GM10847 (cell line): ENCODE measurements around the gene CEP295NL.

ENCODE experiments used
- POLR2A ChIP-seq: IDR thresholded peaks from 2 replicates; pipeline ENCODE4 v1.6.1; 2011; ENCODE audit not compliant: insufficient read length; ENCODE audit errors: extremely low read depth

The CEP295NL gene, protein sequence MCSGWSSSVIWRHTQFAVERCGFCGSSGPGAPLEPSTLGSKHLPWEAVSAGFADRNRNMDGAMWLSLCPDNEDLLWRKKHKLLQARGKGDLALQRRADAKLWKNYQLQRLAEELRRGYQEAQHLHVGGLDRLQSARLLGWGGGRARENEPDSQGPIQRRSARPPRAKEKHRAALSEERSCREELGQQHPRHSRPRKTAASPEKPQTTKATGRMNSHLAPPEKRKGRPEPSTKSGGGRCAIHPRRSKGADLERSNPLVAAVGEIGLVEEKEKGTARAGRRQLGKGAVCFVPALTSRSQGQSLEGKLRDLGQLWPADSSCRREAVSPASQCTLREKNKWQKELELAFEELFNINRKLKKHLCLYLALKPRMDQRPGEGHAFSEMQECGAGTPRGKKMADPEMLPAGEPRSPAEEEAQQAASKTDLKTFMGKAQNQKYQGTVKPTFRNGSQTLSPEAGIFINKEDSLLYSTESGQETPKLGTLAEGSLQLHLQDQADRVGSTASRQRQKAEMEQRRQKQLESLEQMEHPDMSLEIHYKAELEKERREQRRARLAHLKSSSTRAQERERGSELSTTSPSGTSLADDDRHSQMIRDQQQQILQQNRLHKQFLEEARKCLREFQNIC

DNA sequence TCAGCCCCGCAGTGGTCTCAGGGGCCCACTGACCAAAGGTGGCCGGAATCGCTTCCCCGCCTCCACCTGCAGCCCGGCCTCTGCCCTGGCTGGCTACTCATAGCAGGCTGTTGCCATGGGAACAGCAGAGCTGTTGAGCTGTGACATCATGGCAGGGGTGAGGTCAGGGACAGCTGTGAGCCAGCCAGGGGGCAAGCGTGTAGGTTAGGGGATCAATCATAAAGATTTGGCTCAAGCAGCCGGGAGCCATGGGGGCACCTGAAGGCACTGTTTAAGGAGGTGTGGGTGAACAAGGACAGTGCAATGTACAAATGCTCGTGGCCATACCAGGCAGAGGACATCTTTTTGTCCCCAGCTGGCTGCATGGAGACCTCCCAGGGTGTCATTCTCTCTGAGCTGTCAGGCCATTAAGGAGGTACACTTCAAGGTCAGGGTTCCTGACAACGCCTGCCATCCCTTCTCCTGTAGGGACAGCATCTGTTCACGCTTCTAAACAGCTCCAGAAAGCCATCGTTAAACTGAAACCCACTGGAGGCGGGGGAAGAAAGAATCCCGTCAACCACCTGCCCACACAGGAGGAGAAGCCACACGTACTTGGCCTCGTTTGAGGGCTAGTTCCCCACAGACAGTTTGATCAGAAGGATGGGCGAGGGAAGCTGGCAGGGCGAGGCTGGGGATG, at the start of gene CEP295NL:
CEP295NL (minus strand) TSS at position 101 of the 679 bp plus-strand sequence. CDS start 1,373 bp downstream, outside the sequence.
- no peak for TF ChIP-seq POLR2A

DNA sequence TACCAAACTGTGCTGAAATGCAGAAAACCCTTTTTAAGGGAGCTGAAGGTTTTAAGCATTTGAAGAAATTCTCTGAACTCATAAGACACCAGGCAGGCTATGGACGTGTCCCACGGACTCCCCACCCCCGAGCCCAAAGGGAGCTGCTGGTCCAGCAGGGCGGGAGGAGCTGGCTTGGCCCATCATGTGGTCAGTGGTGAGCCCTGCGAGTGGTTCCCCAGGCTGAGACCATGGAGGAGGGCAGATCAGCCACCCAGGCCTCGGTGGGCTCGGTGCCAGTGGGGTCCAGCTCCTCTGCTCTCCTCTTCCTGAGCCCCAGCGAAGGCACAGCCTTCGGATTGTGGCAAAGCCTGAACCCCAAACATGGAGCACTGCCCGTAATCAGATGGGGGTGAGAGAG, 49.7 kb upstream of the CEP295NL start:
- no peak for TF ChIP-seq POLR2A

DNA sequence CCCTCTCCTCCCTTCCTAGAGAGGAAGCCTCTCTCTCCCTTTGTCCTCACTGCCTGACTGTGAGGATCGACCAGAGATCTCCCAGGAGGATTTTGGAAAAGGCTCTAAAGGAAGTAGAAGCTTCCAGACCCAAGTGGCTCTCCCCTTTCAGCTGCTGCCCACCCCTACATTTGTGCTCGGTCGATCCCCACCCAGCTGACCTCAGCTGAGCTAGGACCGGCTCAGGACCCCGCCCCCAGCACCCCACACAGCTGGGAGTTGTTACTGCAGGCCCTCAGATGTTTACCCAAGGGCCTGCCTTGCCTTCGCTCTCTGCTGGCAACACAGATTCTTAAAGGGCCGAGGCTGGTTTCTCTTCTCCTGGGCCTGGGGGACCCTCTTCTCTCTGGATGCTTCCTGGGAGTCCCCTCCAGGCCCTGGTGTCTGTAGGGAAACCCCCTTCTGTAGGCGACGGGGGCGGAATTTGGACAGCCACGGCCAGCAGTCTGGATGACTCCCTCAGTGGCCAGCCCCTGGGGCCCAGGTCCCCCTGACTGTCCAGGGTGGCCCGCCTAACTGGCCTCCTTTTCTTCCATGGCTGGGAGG, 49.1 kb upstream of the CEP295NL start:
- TF ChIP-seq POLR2A: no peak

DNA sequence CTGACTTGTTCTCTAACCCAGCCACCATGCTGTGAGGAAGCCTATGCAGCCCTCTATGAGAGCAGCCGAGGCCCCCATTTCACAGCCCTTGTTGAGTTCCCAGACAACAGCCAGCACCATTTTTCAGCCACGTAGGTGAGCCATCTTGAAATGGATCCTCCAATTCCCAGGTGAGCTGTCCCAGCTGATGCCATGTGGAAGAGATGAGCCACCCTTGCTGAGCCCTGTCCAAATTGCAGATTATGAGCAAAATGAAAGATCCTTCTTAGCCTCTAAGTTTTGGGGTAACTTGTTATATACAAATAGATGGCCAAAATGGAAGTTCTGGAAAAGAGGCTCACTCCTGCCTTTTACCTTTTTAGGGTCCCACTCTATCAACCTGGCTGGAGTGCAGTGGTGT, 47.9 kb upstream of the CEP295NL start:
- no peak for TF ChIP-seq POLR2A

DNA sequence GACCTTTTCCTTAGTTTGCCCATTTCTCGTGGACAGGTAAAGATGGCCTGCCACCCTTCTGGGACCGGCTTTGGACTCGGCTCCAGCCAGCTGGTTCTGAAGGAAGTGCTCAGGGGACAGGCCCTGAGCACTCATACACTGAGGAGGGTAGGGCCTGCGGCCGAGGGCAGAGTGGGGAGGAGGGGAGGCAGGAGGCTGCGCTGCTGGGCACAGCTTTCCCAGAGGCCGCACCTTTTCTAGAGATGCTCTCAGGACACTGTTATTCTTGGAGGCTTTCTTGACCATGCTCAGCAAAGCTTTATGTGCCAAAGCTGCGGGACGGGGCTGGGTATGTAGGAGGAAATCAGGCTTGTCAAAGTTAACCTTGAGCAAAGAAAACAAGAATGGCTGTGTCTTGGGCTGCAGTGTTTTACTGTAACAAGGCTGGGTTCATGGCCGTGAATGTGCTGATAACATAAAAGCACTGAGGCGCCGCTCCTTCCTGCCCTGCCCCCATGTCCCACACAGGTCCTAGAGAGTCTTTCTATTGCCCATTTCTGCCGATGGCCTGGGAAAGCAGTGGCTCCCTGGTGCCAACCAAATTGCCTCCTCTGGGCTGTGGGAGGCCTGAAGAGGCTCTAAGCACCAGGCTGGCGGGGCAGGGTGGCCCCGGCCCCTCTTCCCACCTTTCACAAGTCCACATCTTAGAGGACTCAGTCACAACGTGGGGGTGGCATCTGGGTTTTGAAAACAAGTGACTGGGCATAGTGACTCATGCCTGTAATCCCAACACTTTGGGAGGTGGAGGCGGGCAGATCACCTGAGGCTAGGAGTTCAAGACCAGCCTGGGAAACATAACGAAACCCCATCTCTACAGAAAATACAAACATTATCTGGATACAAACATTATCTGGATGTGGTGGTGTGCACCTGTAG, 44.5 kb upstream of the CEP295NL start:
- no peak for TF ChIP-seq POLR2A

DNA sequence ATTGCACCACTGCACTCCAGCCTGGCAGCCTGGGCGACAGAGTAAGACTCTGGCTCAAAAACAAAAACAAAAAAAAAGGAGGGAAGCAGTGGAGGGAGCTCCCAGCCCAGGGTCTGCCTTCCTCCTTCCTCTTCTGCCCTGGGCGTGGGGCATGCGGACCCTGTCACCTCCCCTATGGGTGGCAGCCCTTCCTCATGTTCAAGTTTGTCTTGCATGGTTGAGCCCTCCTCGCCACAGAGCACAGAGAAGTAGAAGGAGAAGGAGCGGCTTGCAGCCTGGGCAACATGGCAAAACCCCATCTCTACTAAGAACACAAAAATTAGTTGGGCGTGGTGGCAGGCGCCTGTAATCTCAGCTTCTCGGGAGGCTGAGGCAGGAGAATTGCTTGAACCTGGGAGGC, 43.6 kb upstream of the CEP295NL start:
- no peak for TF ChIP-seq POLR2A

DNA sequence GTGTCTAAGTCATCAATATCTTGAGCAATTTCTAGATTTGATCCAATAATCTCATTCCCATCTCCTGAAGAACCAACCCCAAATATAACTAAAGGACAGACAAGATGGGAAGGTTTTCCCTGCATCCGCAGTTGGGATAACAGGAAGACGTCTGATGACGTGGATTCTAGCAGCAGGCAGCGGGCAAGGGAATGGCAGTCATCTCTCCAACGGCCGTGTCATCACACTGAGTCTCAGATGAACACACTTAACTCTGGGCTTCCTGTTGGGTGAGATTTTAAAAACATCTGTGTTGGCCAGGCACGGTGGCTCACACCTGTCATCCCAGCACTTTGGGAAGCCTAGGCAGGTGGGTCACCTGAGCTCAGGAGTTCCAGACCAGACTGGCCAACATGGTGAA, 43.1 kb upstream of the CEP295NL start:
- TF ChIP-seq POLR2A: no peak

DNA sequence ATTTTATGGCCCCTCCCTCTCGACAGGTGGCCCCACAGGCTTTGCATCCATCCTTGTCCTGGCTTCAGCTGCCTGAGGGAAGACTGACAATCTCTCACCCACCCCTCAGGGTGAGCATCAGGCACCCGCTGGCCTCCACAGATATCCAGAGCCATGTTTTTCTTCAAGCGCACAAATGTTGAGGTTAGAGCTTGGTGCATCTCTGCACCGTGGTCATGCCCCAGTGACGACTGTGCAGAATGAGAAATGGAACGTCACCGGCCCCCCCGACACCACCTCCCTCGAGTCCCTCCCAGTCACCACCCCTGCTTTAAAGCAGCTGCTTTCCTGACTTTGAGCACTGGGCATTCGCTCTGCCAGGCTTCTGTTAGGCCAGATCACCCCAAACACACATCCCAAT, 42.0 kb upstream of the CEP295NL start:
- TF ChIP-seq POLR2A: no peak

DNA sequence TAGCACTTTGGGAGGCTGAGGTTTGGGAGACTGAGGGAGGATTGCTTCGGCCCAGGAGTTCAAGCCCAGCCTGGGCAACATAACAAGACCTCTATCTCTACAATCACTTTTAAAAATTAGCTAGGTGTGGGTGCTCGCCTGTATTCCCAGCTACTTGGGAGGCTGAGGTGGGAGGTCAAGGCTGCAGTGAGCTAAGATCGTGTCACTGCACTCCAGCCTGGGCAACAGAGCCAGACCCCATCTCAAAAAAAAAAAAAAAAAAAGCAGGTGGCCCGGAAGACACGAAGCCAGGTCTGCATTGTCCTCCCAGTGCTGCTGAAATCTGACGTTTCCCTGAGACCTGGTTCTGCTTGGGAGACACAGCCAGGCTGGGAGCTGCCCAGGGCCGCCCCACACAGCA, 41.0 kb upstream of the CEP295NL start:
- TF ChIP-seq POLR2A: no peak

DNA sequence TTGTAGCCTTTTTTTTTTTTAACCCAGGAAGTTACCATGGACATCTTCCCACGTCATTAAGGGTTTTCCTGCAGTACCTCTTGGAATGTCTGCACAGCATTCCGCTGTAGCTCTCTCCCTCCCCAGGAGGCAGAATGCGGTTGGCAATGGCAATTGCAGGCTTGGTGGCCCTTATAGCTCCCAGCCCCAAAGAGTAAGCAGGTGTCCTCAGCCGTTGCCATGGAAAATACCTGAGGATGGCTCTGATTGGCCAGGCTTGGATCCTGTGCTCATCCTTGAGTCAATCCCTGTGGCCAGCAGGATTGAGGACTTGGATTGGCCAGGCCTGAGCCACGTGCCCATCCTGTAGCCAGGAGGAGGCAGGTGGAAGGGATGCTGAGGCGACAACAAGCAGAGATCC, 37.7 kb upstream of the CEP295NL start:
- TF ChIP-seq POLR2A: no peak

DNA sequence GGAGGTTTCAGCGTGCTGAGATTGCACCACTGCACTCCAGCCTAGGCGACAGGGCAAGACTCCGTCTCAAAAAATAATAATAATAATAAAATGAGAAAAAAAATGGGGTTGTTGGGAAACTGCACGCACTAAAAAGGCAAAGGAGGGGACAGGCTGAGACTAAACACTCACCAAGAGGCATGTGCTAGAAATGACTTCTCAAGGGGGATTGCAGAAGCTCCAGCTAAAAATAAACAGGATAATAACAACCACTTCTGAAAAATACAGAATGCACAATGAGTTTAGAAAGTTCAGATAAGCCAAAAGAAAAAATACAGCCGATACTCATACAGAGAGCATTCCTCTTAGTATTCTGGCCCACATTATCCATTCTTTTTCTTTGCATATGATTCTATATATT, 37.3 kb upstream of the CEP295NL start:
- no peak for TF ChIP-seq POLR2A

DNA sequence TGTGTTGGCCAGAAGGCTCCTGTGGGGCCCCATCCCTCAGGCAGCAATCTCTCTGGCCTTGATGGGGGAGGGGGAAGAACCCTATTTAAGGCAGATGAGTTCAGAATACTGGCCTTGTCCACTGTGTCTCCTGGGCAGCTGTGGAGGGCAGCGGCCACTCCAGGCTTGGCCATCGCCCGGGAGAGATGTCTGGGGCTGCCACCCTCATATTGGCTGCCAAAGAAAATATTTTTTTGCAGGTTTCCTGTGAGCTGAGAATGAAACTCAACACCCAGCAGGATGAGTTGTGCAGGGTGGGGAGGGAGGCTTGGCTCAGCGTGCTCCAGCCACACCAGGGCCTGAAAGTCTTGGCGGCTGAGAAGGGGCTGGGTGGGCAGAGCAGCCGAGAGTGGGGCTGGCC, 36.6 kb upstream of the CEP295NL start:
- no peak for TF ChIP-seq POLR2A

DNA sequence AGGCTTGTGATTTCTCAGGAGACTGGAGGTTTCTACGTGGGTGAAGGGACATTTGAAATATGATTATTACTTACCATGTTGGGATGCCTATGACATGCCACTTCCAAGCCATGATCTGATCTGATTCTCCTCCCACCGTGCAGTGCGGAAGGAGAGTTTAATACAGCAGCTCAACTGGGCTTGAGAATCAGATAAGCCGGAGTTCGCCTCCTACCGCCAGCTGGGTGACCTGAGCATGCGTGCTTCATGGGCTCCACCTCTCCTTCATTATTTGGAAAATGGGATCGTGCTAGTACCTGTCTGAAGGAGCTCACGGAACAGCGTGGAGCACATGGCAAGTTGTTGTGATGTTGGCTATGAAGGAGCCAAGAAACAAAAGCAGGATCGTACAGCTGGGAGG, 34.6 kb upstream of the CEP295NL start:
- TF ChIP-seq POLR2A: no peak

DNA sequence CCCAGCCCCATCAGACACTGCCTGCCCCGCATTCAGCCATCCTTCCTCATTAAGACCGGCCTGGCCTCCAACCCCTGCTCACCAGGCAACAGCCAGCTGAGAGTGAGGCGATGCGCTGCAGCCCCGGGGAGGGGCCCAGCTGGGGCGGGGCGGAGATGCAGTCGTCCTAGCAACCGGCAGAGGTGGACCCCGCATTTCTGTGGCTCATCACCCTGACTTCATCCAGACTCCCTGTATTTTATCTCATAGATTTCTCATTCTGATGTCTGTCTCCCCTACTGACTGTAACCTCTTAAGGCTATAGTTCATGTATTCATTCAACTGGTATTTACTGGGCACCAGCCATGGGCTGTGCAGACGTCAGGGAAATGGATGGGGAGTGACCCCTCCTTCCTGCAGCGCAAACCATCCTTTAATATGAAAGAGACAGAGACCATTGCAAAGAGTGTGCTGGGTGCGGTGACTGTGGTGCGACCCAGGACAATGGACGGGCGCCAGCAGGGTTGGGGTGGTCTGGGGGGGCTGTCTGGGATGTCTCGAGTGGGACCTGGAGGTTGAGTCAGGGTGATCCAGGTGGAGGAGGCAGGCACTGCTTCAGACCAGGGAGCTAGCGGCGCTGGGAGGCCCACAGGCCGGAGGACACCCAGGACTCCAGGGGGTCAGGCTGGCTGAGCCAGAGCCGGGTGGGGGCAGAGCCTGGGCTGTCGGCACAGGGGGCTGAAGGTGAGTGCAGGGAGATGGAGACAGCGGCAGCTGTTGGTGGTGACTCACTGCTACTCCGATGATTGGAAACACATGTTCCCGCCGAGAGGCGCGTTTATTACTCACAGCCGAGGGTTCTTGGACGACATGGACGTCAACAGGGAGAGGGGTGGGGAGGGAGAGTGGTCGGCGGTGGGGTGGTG, 32.7 kb upstream of the CEP295NL start:
- no peak for TF ChIP-seq POLR2A
